A673 (cell line): ENCODE data around the gene ANKRD28. TPM values are rescaled to one million over a fixed set of nuclear protein-coding genes. Genes with fewer than 3 reads are reported as not detected.

Source experiments
- BruUV-seq: library from RNA; stranded (reverse); fragments of 400-500 nt; replicated peaks from 2 replicates; lab custom pipeline; 2021; lab: Mats Ljungman, UMichigan
- CTCF ChIA-PET: fragments of 300-600 bp; sonication (Branson Sonifier 250); formaldehyde crosslinking; loops from one replicate; lab custom pipeline; 2022; ENCODE audit warnings: antibody characterized with exemption; lab: Charles Lee
- POLR2A ChIA-PET: fragments of 300-600 bp; sonication (Branson Sonifier 250); formaldehyde crosslinking; loops from one replicate; lab custom pipeline; 2022; ENCODE audit warnings: antibody characterized with exemption; ENCODE audit not compliant: low non-redundant PET; lab: Charles Lee
- DNase-seq: peaks from one replicate; pipeline ENCODE4 v3.0.0-alpha.2; 2015; ENCODE audit warnings: low spot score
- H3K27ac ChIP-seq: fragments of 200-600 bp; sonication (generic); 2 replicates; pipeline ENCODE4 v1.5.1; 2016; ENCODE audit warnings: mixed run types, low read depth, mild to moderate bottlenecking, mixed read lengths, antibody characterized with exemption, low read length; ENCODE audit not compliant: poor library complexity, severe bottlenecking
- H3K27me3 ChIP-seq: fragments of 200-600 bp; sonication (generic); replicated peaks from 2 replicates; pipeline ENCODE4 v1.6.1; 2017; ENCODE audit warnings: mixed run types, low read depth, mild to moderate bottlenecking, mixed read lengths, antibody characterized with exemption, low read length; ENCODE audit not compliant: insufficient read depth, poor library complexity
- H3K36me3 ChIP-seq: fragments of 200-600 bp; sonication (generic); 2 replicates; pipeline ENCODE4 v1.6.1; 2016; ENCODE audit warnings: mixed run types, mild to moderate bottlenecking, mixed read lengths, antibody characterized with exemption, low read length; ENCODE audit not compliant: insufficient read depth, poor library complexity, severe bottlenecking
- H3K4me1 ChIP-seq: fragments of 200-600 bp; sonication (generic); 2 replicates; pipeline ENCODE4 v1.6.1; 2017; ENCODE audit warnings: mixed run types, mild to moderate bottlenecking, mixed read lengths, antibody characterized with exemption, low read length; ENCODE audit not compliant: insufficient read depth, poor library complexity, severe bottlenecking
- H3K4me3 ChIP-seq: fragments of 200-600 bp; sonication (generic); 2 replicates; pipeline ENCODE4 v1.5.1; 2016; ENCODE audit warnings: low read depth, mixed run types, mild to moderate bottlenecking, mixed read lengths, low read length; ENCODE audit not compliant: poor library complexity, severe bottlenecking
- H3K9me3 ChIP-seq: fragments of 200-600 bp; sonication (generic); 2 replicates; pipeline ENCODE4 v1.6.1; 2016; ENCODE audit warnings: mixed run types, low read depth, mild to moderate bottlenecking, mixed read lengths, antibody characterized with exemption, low read length; ENCODE audit not compliant: poor library complexity, severe bottlenecking
- CTCF ChIP-seq: fragments of 300-800, 200-600 bp; sonication (generic); conservative IDR thresholded peaks from 2 replicates; pipeline ENCODE4 v1.5.1; 2017; ENCODE audit warnings: low read depth, mild to moderate bottlenecking, antibody characterized with exemption, low read length, moderate library complexity, mixed read lengths
- EZH2 ChIP-seq: fragments of 200-600 bp; sonication (generic); IDR thresholded peaks from 2 replicates; pipeline ENCODE4 v1.6.1; 2017; ENCODE audit warnings: borderline replicate concordance, low read depth, mild to moderate bottlenecking, mixed read lengths, antibody characterized with exemption, low read length; ENCODE audit not compliant: poor library complexity, severe bottlenecking
- intact Hi-C: fragments of 100-400 bp; cut with micrococcal nuclease; formaldehyde crosslinking; loops from one replicate; pipeline ENCODE4 v1.10.0; 2022; ENCODE audit not compliant: unreplicated experiment
- total RNA-seq: library from RNA; stranded (reverse); gene quantifications from 2 replicates; pipeline ENCODE4 v1.2.3, GENCODE V29; 2021

The ANKRD28 gene
- total RNA-seq, 1 experiment from 2014 or later: 29.9 TPM

- TF ChIP-seq EZH2: no peak
- no peak for TF ChIP-seq CTCF
- no TSS peak for BruUV-seq
- H3K9me3 ChIP-seq: no peaks in the 10 kb centered on the region
- ChIA-PET CTCF (no interaction called here), POLR2A (no interaction called here)
- H3K27ac ChIP-seq: no peak overlapping the region
- no peaks in the 10 kb centered on the region for H3K27me3 ChIP-seq
- intact Hi-C loops: loop anchor here (5.0 kb wide), 1 partner anchor 601 kb away; the partner anchor contains the start of gene CAPN7
- DNase-seq: no peak
- no peaks in the 10 kb centered on the region for H3K36me3 ChIP-seq
- no peaks in the 10 kb centered on the region for H3K4me1 ChIP-seq
- no peak overlapping the region for H3K4me3 ChIP-seq
Observed at GRCh38 chr3:15808679-15809310, 11.0 kb upstream of the ANKRD28 start.

- H3K9me3 ChIP-seq: no peaks in the 10 kb centered on the region
- POLR2A ChIA-PET: no interaction called here
- no peaks in the 10 kb centered on the region for H3K27me3 ChIP-seq
- H3K4me3 ChIP-seq: no peak overlapping the region
- no peaks in the 10 kb centered on the region for H3K4me1 ChIP-seq
- intact Hi-C loops: loop anchor here (5.0 kb wide), 1 partner anchor 599 kb away; the partner anchor contains the start of gene CAPN7
- no TSS peak for BruUV-seq
- CTCF ChIA-PET: no interaction called here
- TF ChIP-seq CTCF: no peak
- TF ChIP-seq EZH2: no peak
- no peak overlapping the region for H3K27ac ChIP-seq
- H3K36me3 ChIP-seq: no peaks in the 10 kb centered on the region
- DNase-seq: no peak
Observed at GRCh38 chr3:15805756-15806266, 8.0 kb upstream of the ANKRD28 start.

- POLR2A ChIA-PET: no interaction called here
- no peak overlapping the region for H3K27ac ChIP-seq
- CTCF ChIA-PET: no interaction called here
- BruUV-seq: no TSS peak
- intact Hi-C loops: loop anchor here (5.0 kb wide), 1 partner anchor 597 kb away; the partner anchor contains the start of gene CAPN7
- TF ChIP-seq EZH2 (no peak), CTCF (no peak)
- H3K4me1 ChIP-seq: no peaks in the 10 kb centered on the region
- no peak overlapping the region for H3K4me3 ChIP-seq
- no peaks in the 10 kb centered on the region for H3K27me3 ChIP-seq
- no peaks in the 10 kb centered on the region for H3K36me3 ChIP-seq
- H3K9me3 ChIP-seq: no peaks in the 10 kb centered on the region
- no peak for DNase-seq
Observed at GRCh38 chr3:15804553-15805095, 6.8 kb upstream of the ANKRD28 start.
